ENCODE data around the gene NTRK2. TPM values are rescaled to one million over a fixed set of nuclear protein-coding genes. Genes with fewer than 3 reads are reported as not detected.

NTRK2 gene
- polyA plus RNA-seq, 1 experiment = 2.0 TPM

- ChIA-PET CTCF (interaction anchor here (1.3 kb wide), 1 partner anchor 98 kb away, joined by 3 read pairs; no protein-coding TSS in a partner anchor), POLR2A (no interaction called here)
- TF ChIP-seq CTCF (IDR thresholded peaks at IDR 0.05; ENCODE audit: insufficient read depth, low read depth, low read length) = no peak
- Histone ChIP-seq H3K4me3 (ENCODE audit: low read depth, low read length) (no peak overlapping the region), H3K27me3 (ENCODE audit: control insufficient read depth, insufficient read depth, low read length) (no peaks in the 10 kb centered on the region), H3K36me3 (ENCODE audit: control insufficient read depth, insufficient read depth, low read length) (no peaks in the 10 kb centered on the region)
- no peak for DNase-seq (ENCODE audit: low read depth)
Observed at GRCh38 chr9:84794981-84795637, 125.6 kb downstream of the NTRK2 start.

GRCh38 chr9:84796404-84796803, 126.9 kb downstream of the NTRK2 start:
- CTCF ChIA-PET = no interaction called here
- no peak for DNase-seq (ENCODE audit: low read depth)
- H3K36me3 ChIP-seq (ENCODE audit: control insufficient read depth, insufficient read depth, low read length) = no peaks in the 10 kb centered on the region
- POLR2A ChIA-PET = no interaction called here
- no peak overlapping the region for H3K4me3 ChIP-seq (ENCODE audit: low read depth, low read length)
- H3K27me3 ChIP-seq (ENCODE audit: control insufficient read depth, insufficient read depth, low read length) = no peaks in the 10 kb centered on the region
- TF ChIP-seq CTCF (IDR thresholded peaks at IDR 0.05; ENCODE audit: insufficient read depth, low read depth, low read length) = no peak

GRCh38 chr9:84799251-84799650, 129.7 kb downstream of the NTRK2 start:
- TF ChIP-seq CTCF (IDR thresholded peaks at IDR 0.05; ENCODE audit: insufficient read depth, low read depth, low read length) = no peak
- Histone ChIP-seq H3K4me3 (ENCODE audit: low read depth, low read length) (no peak overlapping the region), H3K36me3 (ENCODE audit: control insufficient read depth, insufficient read depth, low read length) (no peaks in the 10 kb centered on the region), H3K27me3 (ENCODE audit: control insufficient read depth, insufficient read depth, low read length) (no peaks in the 10 kb centered on the region)
- DNase-seq (ENCODE audit: low read depth) = no peak
- POLR2A ChIA-PET = interaction anchor here (0.7 kb wide), 1 partner anchor 19 kb away, joined by 4 read pairs; no protein-coding TSS in a partner anchor
- CTCF ChIA-PET = interaction anchor here (0.8 kb wide), 1 partner anchor 17 kb away, joined by 3 read pairs; no protein-coding TSS in a partner anchor

- Histone ChIP-seq H3K27me3 (ENCODE audit: control insufficient read depth, insufficient read depth, low read length) (no peaks in the 10 kb centered on the region), H3K36me3 (ENCODE audit: control insufficient read depth, insufficient read depth, low read length) (no peaks in the 10 kb centered on the region), H3K4me3 (ENCODE audit: low read depth, low read length) (no peak overlapping the region)
- no peak for DNase-seq (ENCODE audit: low read depth)
- TF ChIP-seq CTCF (IDR thresholded peaks at IDR 0.05; ENCODE audit: insufficient read depth, low read depth, low read length) = no peak
- POLR2A ChIA-PET = no interaction called here
- CTCF ChIA-PET = no interaction called here
Observed at GRCh38 chr9:84804951-84805694, 135.6 kb downstream of the NTRK2 start.

GRCh38 chr9:84807431-84807830, 137.9 kb downstream of the NTRK2 start:
- no peak overlapping the region for H3K4me3 ChIP-seq (ENCODE audit: low read depth, low read length)
- H3K27me3 ChIP-seq (ENCODE audit: control insufficient read depth, insufficient read depth, low read length) = no peaks in the 10 kb centered on the region
- no peak for TF ChIP-seq CTCF (IDR thresholded peaks at IDR 0.05; ENCODE audit: insufficient read depth, low read depth, low read length)
- CTCF ChIA-PET = interaction anchor here (1.7 kb wide), 1 partner anchor 9 kb away, joined by 4 read pairs; no protein-coding TSS in a partner anchor
- no peaks in the 10 kb centered on the region for H3K36me3 ChIP-seq (ENCODE audit: control insufficient read depth, insufficient read depth, low read length)
- no peak for DNase-seq (ENCODE audit: low read depth)
- POLR2A ChIA-PET = no interaction called here
